Measurements from ENCODE around the gene LIME1.

LIME1 gene

GRCh38 chr20:63706852-63707557, 29.5 kb upstream of the LIME1 start:
- H3K4me3 ChIP-seq (ENCODE audit: low read depth, low read length) = peak overlapping the region; percentile 77
- TF ChIP-seq, protein P1, sequence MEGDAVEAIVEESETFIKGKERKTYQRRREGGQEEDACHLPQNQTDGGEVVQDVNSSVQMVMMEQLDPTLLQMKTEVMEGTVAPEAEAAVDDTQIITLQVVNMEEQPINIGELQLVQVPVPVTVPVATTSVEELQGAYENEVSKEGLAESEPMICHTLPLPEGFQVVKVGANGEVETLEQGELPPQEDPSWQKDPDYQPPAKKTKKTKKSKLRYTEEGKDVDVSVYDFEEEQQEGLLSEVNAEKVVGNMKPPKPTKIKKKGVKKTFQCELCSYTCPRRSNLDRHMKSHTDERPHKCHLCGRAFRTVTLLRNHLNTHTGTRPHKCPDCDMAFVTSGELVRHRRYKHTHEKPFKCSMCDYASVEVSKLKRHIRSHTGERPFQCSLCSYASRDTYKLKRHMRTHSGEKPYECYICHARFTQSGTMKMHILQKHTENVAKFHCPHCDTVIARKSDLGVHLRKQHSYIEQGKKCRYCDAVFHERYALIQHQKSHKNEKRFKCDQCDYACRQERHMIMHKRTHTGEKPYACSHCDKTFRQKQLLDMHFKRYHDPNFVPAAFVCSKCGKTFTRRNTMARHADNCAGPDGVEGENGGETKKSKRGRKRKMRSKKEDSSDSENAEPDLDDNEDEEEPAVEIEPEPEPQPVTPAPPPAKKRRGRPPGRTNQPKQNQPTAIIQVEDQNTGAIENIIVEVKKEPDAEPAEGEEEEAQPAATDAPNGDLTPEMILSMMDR (IDR thresholded peaks at IDR 0.05; ENCODE audit: borderline replicate concordance, insufficient read depth, low read depth, low read length) = peak; percentile 86

DNA sequence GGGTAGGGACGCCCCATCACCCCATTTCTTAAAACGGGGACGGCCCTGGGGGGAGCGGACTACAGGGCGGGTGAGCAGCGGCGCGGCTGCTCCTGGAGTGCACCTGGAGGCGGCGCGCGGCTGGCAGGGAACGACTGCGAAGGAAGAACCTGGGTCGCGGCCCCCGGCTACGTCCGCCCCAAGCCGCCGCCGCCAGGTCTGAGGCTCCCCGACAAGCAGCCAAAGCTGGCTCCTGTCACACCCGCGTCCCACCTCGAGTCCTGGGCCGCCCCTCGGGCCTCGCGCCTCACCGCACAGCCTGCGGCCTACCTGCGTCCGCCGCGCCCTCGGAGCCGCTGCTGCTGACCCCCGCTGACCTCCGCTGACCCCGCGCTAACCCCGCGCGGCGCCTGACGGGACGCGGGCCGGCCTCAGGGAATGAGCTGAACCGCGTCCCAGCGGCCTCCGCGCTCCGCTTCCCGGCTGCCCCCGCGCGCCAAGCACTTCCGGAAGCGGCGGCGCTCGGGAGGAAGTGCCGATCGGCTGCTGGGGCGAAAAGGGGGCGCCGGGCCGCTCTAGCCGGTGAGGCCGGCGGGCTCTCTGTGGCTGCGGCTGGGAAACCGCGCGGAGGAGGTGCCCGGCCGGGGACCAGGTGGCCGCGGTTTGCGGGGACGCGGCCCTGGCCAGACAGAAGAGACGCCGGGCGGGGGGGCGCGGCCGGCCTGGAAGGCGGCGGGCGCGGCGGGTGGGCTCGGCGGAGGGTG, 28.7 kb upstream of the LIME1 start, which contains the start of the genes ARFRP1 and ZGPAT:
Gene ARFRP1 (minus strand): TSS at position 419 of the 743 bp plus-strand sequence. CDS start 885 bp downstream, outside the sequence.
Gene ZGPAT (plus strand): TSS at position 482 of the 743 bp plus-strand sequence. CDS start 542 bp downstream, outside the sequence.
- peak within 1 kb of the TSS; percentile 77 for H3K4me3 ChIP-seq (ENCODE audit: low read depth, low read length)
- TF ChIP-seq, protein P1 (IDR thresholded peaks at IDR 0.05; ENCODE audit: borderline replicate concordance, insufficient read depth, low read depth, low read length) = no peak

GRCh38 chr20:63708301-63709148, 27.9 kb upstream of the LIME1 start:
- peak overlapping the region; percentile 77 for H3K4me3 ChIP-seq (ENCODE audit: low read depth, low read length)

DNA sequence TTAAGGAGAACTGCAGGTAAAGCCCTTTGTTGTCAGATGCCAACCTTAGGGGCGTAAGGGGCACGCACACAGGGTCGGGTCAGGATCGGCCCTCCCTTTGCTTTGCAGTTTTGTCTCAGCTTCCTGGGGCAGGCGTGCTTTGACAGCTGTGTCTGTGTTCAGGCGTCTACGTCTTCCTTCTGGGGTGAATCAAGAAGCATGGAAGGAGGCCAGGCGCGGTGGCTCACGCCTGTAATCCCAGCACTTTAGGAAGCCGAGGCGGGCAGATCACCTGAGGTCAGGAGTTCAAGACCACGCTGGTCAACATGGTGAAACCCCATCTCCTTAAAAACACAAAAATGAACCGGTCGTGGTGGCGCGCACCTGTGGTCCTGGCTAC, 27.3 kb upstream of the LIME1 start:
- peak overlapping the region; percentile 77 for H3K4me3 ChIP-seq (ENCODE audit: low read depth, low read length)
- TF ChIP-seq, protein P1 (IDR thresholded peaks at IDR 0.05; ENCODE audit: borderline replicate concordance, insufficient read depth, low read depth, low read length) = no peak

More at GRCh38 chr20:63708301-63709148, 27.9 kb upstream of the LIME1 start:
- TF ChIP-seq, protein P1 (IDR thresholded peaks at IDR 0.05; ENCODE audit: borderline replicate concordance, insufficient read depth, low read depth, low read length) = no peak

DNA sequence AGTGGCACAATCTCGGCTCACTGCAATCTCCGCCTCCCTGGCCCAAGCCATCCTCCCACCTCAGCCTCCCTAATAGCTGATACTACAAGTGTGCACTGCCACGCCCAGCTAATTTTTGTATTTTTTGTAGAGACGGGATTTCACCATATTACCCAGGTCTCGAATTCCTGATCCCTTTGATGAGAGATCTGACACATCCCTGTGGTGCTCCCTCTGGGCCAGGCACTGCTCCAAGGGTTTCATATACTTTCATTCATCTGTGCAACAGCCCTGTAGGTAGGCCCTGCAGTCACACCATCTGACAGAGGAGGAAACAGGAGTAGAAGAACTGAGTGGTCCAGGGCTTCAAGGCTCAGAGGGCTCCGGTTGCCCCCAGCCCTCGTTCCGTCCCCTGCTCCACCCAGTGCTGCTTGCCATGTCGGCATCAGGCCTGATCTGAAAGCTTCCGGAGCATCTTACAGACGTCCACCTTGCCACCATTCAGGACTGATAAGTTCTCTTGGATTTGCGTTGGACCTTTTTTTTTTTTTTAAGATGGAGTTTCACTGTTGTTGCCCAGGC, 25.3 kb upstream of the LIME1 start:
- no peak overlapping the region for H3K4me3 ChIP-seq (ENCODE audit: low read depth, low read length)
- TF ChIP-seq, protein P1 (IDR thresholded peaks at IDR 0.05; ENCODE audit: borderline replicate concordance, insufficient read depth, low read depth, low read length) = no peak

GRCh38 chr20:63712191-63712590, 24.3 kb upstream of the LIME1 start:
- TF ChIP-seq, protein P1 (IDR thresholded peaks at IDR 0.05; ENCODE audit: borderline replicate concordance, insufficient read depth, low read depth, low read length) = no peak
- H3K4me3 ChIP-seq (ENCODE audit: low read depth, low read length) = no peak overlapping the region

Measured in GM12875 (cell line).